ENCODE data around the gene PLCZ1. TPM values are rescaled to one million over a fixed set of nuclear protein-coding genes. Genes with fewer than 3 reads are reported as not detected.

PLCZ1 gene
- total RNA-seq: 2.3 TPM

DNA sequence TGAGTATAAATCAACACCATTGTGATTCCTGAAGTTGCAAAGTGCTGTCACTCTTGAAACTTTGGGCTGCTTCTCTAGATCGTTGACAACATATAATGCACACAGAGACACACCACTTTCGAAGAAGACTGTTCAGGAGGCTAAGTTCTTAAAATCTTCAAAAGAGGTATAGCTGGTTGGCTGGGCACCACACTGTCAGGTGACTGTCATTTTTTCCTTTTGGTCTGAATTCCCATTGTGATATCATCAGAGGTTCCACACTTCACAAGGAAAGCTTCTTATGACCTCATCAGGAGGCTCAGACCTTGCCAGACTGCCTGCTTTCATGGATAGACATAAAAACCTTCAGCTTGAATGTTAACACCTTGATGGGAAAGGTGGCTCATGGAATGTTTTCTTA is at the start of gene PLCZ1, which contains the start of gene CAPZA3:
Gene PLCZ1 (minus strand): TSS at position 194 of the 400 bp plus-strand sequence. CDS start 641 bp downstream, outside the sequence.
Gene CAPZA3 (plus strand): TSS at position 301 of the 400 bp plus-strand sequence. CDS start 150 bp downstream, outside the sequence.

Other genes with a start within 250 kb of the PLCZ1 start
- not detected for gene CAPZA3, start 107 bp upstream of the PLCZ1 start, total RNA-seq